ENCODE data around the gene MCAT. TPM values are rescaled to one million over a fixed set of nuclear protein-coding genes. Genes with fewer than 3 reads are reported as not detected.

MCAT gene
- total RNA-seq, 4 donors from 2014 or later, result 20.2 to 44.4 (median 31.9) TPM

- no peaks in the 10 kb centered on the region for H3K9me3 ChIP-seq
- DNase-seq (ENCODE audit: low spot score in 2 of 2), result no peak
- WGBS, 2 donors, result 80 to 82% methylated on average over 24 to 25 of the region's 25 CpGs
- H3K27me3 ChIP-seq, result no peaks in the 10 kb centered on the region
- H3K36me3 ChIP-seq, result peaks cover 4 to 78% (median 9%) of the 10 kb centered on the region in 3 donors
- no peak for TF ChIP-seq CTCF (IDR thresholded peaks at IDR 0.05)
- no peak for TF ChIP-seq EP300 (IDR thresholded peaks at IDR 0.05)
- TF ChIP-seq POLR2A (IDR thresholded peaks at IDR 0.05), result no peak
- H3K4me1 ChIP-seq, result peaks cover 0 to 12% (median 2%) of the 10 kb centered on the region in 4 donors
- no peak overlapping the region for H3K4me3 ChIP-seq
- H3K27ac ChIP-seq, result no peak overlapping the region
These were observed 25.5 kb upstream of the MCAT start for GRCh38 chr22:43168471-43169309.

- peaks cover 0 to 26% (median 5%) of the 10 kb centered on the region in 4 donors for H3K4me1 ChIP-seq
- no peaks in the 10 kb centered on the region for H3K27me3 ChIP-seq
- H3K36me3 ChIP-seq, result peaks cover under 1 to 78% (median 6%) of the 10 kb centered on the region in 3 donors
- H3K27ac ChIP-seq, result no peak overlapping the region
- no peaks in the 10 kb centered on the region for H3K9me3 ChIP-seq
- WGBS, 2 donors, result 84 to 86% methylated on average over 17 to 19 of the region's 19 CpGs
- DNase-seq (ENCODE audit: low spot score in 2 of 2), result no peak
- H3K4me3 ChIP-seq, result no peak overlapping the region
- TF ChIP-seq EP300 (IDR thresholded peaks at IDR 0.05), result no peak
These were observed 23.9 kb upstream of the MCAT start for GRCh38 chr22:43167001-43167589.

GRCh38 chr22:43166132-43166930 is 23.1 kb upstream of the MCAT start:
- Histone ChIP-seq H3K9me3 (no peaks in the 10 kb centered on the region), H3K36me3 (peaks cover 0 to 77% (median 2%) of the 10 kb centered on the region in 3 donors), H3K27me3 (no peaks in the 10 kb centered on the region), H3K27ac (no peak overlapping the region), H3K4me1 (peaks cover 0 to 26% (median 5%) of the 10 kb centered on the region in 4 donors), H3K4me3 (no peak overlapping the region)
- WGBS, 2 donors, result 81 to 87% methylated on average over 23 of the region's 23 CpGs
- TF ChIP-seq EP300 (IDR thresholded peaks at IDR 0.05), result no peak
- no peak for TF ChIP-seq CTCF (IDR thresholded peaks at IDR 0.05)
- no peak for TF ChIP-seq POLR2A (IDR thresholded peaks at IDR 0.05)
- no peak for DNase-seq (ENCODE audit: low spot score in 2 of 2)

- Histone ChIP-seq H3K27me3 (no peaks in the 10 kb centered on the region), H3K4me3 (no peak overlapping the region), H3K27ac (no peak overlapping the region), H3K4me1 (peaks cover 0 to 35% (median 5%) of the 10 kb centered on the region in 4 donors), H3K9me3 (no peaks in the 10 kb centered on the region), H3K36me3 (peaks cover 0 to 76% (median 0%) of the 10 kb centered on the region in 3 donors)
- WGBS, 2 donors, result 48 to 49% methylated on average over 16 of the region's 16 CpGs
- DNase-seq (ENCODE audit: low spot score in 2 of 2), result no peak
- TF ChIP-seq EP300 (IDR thresholded peaks at IDR 0.05), result no peak
- TF ChIP-seq CTCF (IDR thresholded peaks at IDR 0.05), result no peak
These were observed 21.4 kb upstream of the MCAT start for GRCh38 chr22:43164636-43165035.

GRCh38 chr22:43163241-43163795 is 20.1 kb upstream of the MCAT start:
- no peaks in the 10 kb centered on the region for H3K9me3 ChIP-seq
- H3K27me3 ChIP-seq, result no peaks in the 10 kb centered on the region
- WGBS, 2 donors, result 74 to 77% methylated on average over 10 to 16 of the region's 18 CpGs
- DNase-seq (ENCODE audit: low spot score in 2 of 2), result no peak
- no peak for TF ChIP-seq EP300 (IDR thresholded peaks at IDR 0.05)
- no peak for TF ChIP-seq CTCF (IDR thresholded peaks at IDR 0.05)
- no peak for TF ChIP-seq POLR2A (IDR thresholded peaks at IDR 0.05)
- peaks cover 0 to 48% (median 5%) of the 10 kb centered on the region in 4 donors for H3K4me1 ChIP-seq
- H3K4me3 ChIP-seq, result no peak overlapping the region
- peak overlapping the region in 3 of 4 donors; percentile 34 to 74 (median 70) for H3K27ac ChIP-seq
- peaks cover 0 to 70% (median 0%) of the 10 kb centered on the region in 3 donors for H3K36me3 ChIP-seq

Measured in tibial nerve (tissue), 4 donors.